IPS-NIHi7 (cell line): ENCODE measurements around the gene SSH2.
"Not testable (repeated sequence)": the region's sequence is repeated elsewhere in the genome, so short reads cannot be mapped to it uniquely, and the experiment has no call there.

ENCODE experiments used
- DNase-seq: peaks from one replicate; pipeline ENCODE4 v3.0.0; 2012; ENCODE audit warnings: mixed read lengths; ENCODE audit errors: extremely low spot score

SSH2 gene

GRCh38 chr17:29740017-29740416 lies 190.0 kb downstream of the SSH2 start:
- no peak for DNase-seq

- DNase-seq, result no peak
These were observed 195.4 kb downstream of the SSH2 start for GRCh38 chr17:29734640-29735039.

DNA sequence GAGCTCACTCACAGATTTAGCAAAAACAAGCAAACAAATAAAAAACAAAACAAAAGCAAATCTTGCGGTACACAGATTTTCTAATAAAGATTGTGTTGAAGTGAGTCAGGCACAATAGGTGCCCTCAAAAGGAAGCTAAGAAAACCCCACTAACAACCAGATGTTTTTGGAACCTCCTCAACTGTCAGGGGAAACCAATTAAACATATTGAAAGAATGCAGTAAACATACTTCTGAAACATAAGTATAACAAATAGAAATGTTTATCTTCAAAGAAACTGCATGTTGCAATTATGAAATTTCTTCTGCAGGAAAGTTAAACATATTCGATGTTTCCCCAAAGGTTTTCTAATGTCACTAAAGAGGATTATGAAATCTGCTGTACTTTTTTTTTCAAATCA lies 196.9 kb downstream of the SSH2 start:
- no peak for DNase-seq

DNA sequence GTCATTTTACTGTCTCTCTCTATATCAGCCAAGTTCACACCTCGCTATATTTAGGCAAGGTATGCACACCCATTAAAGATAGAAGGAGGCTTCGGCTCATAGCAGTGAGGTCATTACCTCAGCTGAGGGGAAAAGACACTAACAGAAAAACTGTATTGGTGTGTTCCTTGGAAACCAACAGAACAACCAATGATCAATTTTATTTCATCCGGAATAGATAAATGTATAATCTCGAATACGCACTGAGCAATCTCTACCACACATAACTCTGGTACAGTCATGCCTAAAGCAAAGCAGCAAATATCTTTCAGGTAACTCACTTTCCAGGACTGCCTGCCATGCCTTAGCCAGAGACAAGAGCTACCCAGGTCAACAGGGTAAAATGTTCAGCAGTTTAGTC lies 197.4 kb downstream of the SSH2 start:
- DNase-seq, result no peak

GRCh38 chr17:29732209-29732608 lies 197.8 kb downstream of the SSH2 start:
- DNase-seq, result no peak

DNA sequence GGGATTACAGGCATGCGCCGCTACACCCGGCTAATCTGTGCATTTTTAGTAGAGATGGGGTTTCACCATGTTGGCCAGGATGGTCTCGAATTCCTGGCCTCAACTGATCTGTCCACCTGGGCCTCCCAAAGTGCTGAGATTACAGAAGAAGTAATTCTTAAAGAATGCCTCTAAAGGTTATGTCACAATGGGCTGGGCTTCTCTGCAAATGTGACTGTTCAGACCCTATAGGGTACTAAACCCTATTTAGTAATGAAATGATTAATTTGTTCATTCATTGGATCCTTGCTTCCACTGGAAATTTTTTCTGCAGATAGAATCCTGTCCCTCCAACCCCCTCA lies 198.5 kb downstream of the SSH2 start:
- no peak for DNase-seq

- DNase-seq, result no peak
These were observed 201.5 kb downstream of the SSH2 start for GRCh38 chr17:29728490-29728889.

GRCh38 chr17:29726715-29727252 lies 203.2 kb downstream of the SSH2 start:
- no peak for DNase-seq

DNA sequence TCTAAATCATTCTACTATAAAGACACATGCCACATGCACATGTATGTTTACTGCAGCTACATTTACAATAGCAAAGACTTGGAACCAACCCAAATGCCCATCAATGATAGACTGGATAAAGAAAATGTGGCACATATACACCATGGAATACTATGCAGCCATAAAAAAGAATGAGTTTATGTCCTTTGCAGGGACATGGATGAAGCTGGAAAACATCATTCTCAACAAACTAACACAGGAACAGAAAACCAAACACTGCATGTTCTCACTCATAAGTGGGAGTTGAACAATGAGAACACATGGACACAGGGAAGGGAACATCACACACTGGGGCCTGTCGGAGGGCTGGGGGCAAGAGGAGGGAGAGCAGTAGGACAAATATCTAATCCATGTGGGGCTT lies 204.6 kb downstream of the SSH2 start:
- DNase-seq, result not testable (repeated sequence)

GRCh38 chr17:29723278-29724047 lies 206.6 kb downstream of the SSH2 start:
- no peak for DNase-seq

DNA sequence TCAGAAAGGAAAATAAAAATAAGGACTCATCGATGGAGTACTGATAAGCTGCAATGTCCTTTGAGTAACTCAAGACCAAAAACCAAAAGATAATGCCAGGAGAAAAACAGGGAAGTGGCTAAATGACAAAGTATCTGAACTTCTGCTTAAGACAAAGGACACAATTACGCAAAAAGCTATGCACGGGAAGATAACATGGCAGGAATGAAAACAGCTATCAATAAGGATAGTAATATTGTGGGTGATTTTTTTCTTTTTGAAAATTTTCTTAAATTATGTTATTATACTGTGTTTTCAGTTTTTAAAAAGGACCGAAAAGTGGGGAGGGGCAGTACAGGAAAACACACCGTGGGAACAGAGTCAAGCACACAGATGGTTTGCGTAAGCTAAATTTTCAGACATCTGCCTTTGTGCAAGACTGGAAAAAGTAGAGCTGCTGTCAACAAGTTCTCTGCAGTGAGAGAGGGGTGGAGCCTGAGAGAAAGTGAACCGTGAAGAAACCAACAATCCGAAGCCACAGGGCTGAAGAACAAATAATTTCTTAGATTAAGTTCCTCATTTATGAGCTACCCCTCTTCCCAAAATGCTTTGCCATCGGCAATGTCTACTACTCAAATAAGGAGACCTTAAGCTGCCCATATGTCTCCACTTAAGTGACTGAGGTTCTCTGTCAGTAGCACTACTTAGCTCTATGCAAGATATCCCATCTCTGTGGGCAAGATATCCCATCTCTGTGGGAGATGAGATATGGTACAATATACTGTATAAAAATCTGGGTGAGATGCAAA lies 207.4 kb downstream of the SSH2 start:
- DNase-seq, result no peak

DNA sequence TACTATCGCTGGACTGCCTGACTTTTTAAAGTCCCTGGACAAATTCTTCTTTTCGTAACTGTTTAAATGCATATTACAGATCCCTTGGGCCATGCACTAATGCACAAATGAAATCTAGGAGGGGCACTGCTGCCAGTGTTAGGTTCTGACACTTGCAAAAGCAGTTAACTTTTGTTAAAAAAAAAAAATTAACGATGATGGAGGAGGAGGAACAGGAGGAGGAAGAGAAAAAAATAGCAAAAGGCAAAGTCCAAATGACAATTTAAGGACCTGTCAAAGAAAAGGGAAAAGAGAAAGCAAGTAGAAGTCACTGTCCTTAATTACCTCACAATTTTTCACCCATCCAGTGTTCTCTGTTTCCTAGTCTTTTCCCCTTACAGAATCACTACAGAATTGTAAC lies 209.5 kb downstream of the SSH2 start:
- DNase-seq, result no peak

GRCh38 chr17:29719469-29719868 lies 210.6 kb downstream of the SSH2 start:
- no peak for DNase-seq

DNA sequence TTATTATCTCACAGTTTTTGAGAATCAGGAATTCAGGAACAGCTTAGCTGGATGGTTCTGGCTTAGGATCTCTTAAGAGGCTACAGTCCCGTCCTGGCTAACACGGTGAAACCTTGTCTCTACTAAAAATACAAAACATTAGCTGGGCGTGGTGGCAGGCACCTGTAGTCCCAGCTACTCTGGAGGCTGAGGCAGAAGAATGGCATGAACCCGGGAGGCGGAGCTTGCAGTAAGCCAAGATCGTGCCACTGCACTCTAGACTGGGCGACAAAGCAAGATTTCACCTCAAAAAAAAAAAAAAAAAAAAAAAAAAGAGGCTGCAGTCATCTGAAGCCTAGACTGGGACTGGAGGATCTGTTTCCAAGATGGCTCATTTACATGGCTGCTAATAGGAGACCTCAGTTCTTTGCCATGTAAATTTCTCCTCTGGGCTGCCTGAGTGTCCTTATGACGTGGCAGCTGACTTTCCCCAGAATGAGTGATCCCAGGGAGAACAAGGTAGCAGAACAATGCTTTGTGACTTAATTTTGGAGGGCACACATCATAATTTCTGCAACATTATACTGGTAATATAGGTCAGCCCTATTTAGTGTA lies 211.5 kb downstream of the SSH2 start:
- DNase-seq, result no peak

DNA sequence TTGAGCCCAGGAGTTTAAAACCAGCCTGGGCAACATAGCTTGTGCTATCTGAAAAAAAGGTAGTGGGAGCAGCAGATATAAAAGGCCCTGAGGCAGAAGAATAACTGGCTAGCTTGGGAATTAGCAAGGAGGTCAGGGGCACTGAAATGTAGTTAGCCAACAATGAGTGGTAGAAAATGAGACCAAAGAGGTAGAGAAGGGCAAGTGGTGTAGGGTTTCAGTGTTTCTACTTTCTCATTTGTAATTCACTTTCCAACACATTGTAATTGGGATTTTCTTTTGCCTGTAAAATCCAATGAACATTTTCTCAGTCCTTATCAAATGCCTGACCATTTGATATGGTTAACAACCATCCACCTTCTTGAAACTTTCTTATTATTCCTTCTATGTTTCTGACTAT lies 212.2 kb downstream of the SSH2 start:
- no peak for DNase-seq

GRCh38 chr17:29716566-29716965 lies 213.5 kb downstream of the SSH2 start:
- no peak for DNase-seq

- no peak for DNase-seq
These were observed 214.3 kb downstream of the SSH2 start for GRCh38 chr17:29715680-29716079.

GRCh38 chr17:29714146-29714545 lies 215.9 kb downstream of the SSH2 start:
- DNase-seq, result no peak

DNA sequence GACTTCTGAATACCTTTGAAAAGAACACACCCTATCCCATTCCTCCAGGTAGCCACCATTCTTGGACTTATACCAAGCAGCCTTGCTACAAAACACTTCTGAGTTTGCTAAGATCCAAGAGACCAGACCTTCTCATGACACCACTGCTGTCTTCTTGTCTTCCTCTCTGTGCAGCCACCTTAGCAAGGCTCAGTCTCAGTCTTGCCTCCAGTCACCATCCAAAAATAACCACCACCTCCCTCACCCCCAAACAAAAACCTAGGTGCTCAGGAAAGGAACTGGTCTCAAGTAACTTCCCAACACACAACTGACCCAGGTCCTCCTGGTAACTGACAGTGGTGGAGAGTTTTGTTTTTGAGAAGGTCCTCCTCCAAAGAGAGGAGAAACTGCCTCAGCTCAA lies 216.4 kb downstream of the SSH2 start:
- no peak for DNase-seq

DNA sequence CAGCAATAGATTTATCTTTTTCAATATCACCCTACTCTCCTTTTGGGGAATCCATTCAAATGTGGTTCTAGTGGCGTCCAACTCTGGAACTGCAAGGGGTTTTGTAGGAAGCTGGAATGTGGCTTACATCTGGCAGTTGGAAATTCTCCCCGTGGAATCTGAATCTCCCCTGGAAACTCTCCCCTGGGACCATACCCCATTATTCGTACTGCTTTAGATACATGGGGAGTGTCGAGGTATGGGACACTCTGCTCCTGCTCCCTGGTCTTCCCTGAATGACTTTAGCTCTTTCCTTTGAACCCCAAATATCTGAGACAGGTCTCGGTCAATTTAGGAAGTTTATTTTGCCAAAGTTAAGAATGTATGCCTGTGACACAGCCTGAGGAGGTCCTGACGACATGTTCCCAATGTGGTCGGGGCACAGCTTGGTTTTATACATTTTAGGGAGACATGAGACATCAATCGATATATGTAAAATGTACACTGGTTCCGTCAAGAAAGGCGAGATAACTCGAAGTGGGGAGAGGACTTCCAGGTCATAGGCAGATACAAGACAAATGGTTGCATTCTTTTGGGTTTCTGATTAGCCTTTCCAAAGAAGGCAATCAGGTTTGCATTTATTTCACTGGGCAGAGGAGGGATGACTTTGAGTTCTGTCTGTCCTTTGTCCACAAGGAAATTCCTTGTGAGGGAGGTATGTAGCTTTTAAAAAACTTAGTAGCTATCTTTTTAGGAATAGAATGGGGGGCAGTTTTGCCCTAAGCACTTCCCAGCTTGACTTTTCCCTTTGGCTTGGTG lies 218.2 kb downstream of the SSH2 start:
- DNase-seq, result no peak

DNA sequence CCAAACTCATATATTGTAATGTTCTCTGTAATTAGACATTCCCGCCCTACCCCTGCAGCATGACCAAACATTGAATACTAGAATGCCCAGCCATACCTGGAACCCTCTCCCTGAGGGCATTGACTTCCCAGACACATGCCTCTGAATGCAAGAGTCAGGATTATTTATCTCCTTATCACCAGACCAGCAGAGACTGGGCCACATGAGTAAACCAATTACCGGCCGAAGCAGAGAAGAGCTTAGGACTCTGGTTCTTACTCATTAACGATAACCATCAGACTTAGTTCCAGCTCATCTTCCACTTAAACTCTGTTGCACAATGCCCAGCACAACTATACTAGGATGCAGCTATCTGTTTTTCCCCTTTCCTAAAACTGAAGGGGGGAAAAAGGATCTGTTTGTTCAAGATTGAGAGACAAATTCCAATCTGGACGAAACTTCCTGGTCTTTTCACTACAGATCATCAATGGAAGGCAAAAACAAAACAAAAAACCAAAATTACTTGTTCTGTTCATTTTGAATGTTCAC lies 219.1 kb downstream of the SSH2 start:
- peak; percentile 21 for DNase-seq

GRCh38 chr17:29710520-29710884 lies 219.5 kb downstream of the SSH2 start:
- DNase-seq, result no peak
